WTC11 (cell line): ENCODE results near the gene USP34. TPM values are rescaled to one million over a fixed set of nuclear protein-coding genes. Genes with fewer than 3 reads are reported as not detected.

Source experiments
- ATAC-seq: fragments of 200-7000 bp; cut with Tn5 transposase; 2 replicates; pipeline ENCODE4 v1.10.0; 2021; ENCODE audit warnings: mild to moderate bottlenecking, moderate library complexity
- CTCF ChIA-PET: fragments of 300-600 bp; sonication (Branson Sonifier 250); formaldehyde crosslinking; loops from one replicate; lab custom pipeline; 2021; ENCODE audit warnings: antibody characterized with exemption; lab: Charles Lee
- POLR2A ChIA-PET: fragments of 350-600 bp; sonication (Branson Sonifier 250); formaldehyde crosslinking; loops from one replicate; lab custom pipeline; 2021; ENCODE audit warnings: antibody characterized with exemption; lab: Charles Lee
- DNase-seq: peaks from one replicate; pipeline ENCODE4 v3.0.0; 2021; ENCODE audit warnings: low spot score
- H3K27ac Mint-ChIP-seq: 2 replicates; pipeline ENCODE4 v1.8.0; 2021; ENCODE audit warnings: mixed read lengths
- H3K27me3 Mint-ChIP-seq: 2 replicates; pipeline ENCODE4 v1.8.0; 2021; ENCODE audit warnings: low read depth, mild to moderate bottlenecking, moderate library complexity, mixed read lengths
- H3K36me3 Mint-ChIP-seq: 2 replicates; pipeline ENCODE4 v1.8.0; 2021; ENCODE audit warnings: mixed read lengths
- H3K4me1 Mint-ChIP-seq: 2 replicates; pipeline ENCODE4 v1.8.0; 2022; ENCODE audit warnings: mixed read lengths
- H3K4me3 Mint-ChIP-seq: 2 replicates; pipeline ENCODE4 v1.8.0; 2021; ENCODE audit warnings: mild to moderate bottlenecking, moderate library complexity, mixed read lengths
- H3K9me3 Mint-ChIP-seq: 2 replicates; pipeline ENCODE4 v1.8.0; 2021; ENCODE audit warnings: mixed read lengths
- ATF2 ChIP-seq: sonication (generic); formaldehyde crosslinking; IDR thresholded peaks from 2 replicates; pipeline ENCODE4 v1.8.1; 2022; ENCODE audit warnings: low read depth, missing genetic modification reagents, borderline replicate concordance
- E2F4 ChIP-seq: sonication (generic); formaldehyde crosslinking; IDR thresholded peaks from 2 replicates; pipeline ENCODE4 v1.8.1; 2022; ENCODE audit warnings: low read depth, mild to moderate bottlenecking, moderate library complexity, missing genetic modification reagents, borderline replicate concordance
- ELF4 ChIP-seq: sonication (generic); formaldehyde crosslinking; IDR thresholded peaks from 2 replicates; pipeline ENCODE4 v1.8.1; 2022; ENCODE audit warnings: low read depth, mild to moderate bottlenecking, moderate library complexity, missing genetic modification reagents
- ESRRA ChIP-seq: sonication (generic); formaldehyde crosslinking; IDR thresholded peaks from 2 replicates; pipeline ENCODE4 v1.8.1; 2022; ENCODE audit warnings: mild to moderate bottlenecking, missing genetic modification reagents, borderline replicate concordance
- FOXP4 ChIP-seq: sonication (generic); formaldehyde crosslinking; IDR thresholded peaks from 2 replicates; pipeline ENCODE4 v1.8.0; 2022; ENCODE audit warnings: mild to moderate bottlenecking, missing genetic modification reagents
- IRF2 ChIP-seq: sonication (generic); formaldehyde crosslinking; IDR thresholded peaks from 2 replicates; pipeline ENCODE4 v1.8.0; 2022; ENCODE audit warnings: low read depth, missing genetic modification reagents, borderline replicate concordance
- JUN ChIP-seq: sonication (generic); formaldehyde crosslinking; IDR thresholded peaks from 2 replicates; pipeline ENCODE4 v1.8.0; 2023; ENCODE audit warnings: mild to moderate bottlenecking, missing genetic modification reagents
- MYBL2 ChIP-seq: sonication (generic); formaldehyde crosslinking; IDR thresholded peaks from 2 replicates; pipeline ENCODE4 v1.8.1; 2023; ENCODE audit warnings: mild to moderate bottlenecking, moderate library complexity, missing genetic modification reagents
- NR1H2 ChIP-seq: sonication (generic); formaldehyde crosslinking; IDR thresholded peaks from 2 replicates; pipeline ENCODE4 v1.9.0; 2021; ENCODE audit warnings: mild to moderate bottlenecking, moderate library complexity, missing genetic modification reagents
- NR3C1 ChIP-seq: sonication (generic); formaldehyde crosslinking; conservative IDR thresholded peaks from 2 replicates; pipeline ENCODE4 v1.8.1; 2023; ENCODE audit warnings: low read depth, mild to moderate bottlenecking, missing genetic modification reagents
- PRRX2 ChIP-seq: fragments of 250-450 bp; sonication (Bioruptor Pico); IDR thresholded peaks from 2 replicates; pipeline ENCODE4 v1.8.0; 2021; ENCODE audit warnings: mild to moderate bottlenecking
- SMAD4 ChIP-seq: sonication (generic); formaldehyde crosslinking; IDR thresholded peaks from 2 replicates; pipeline ENCODE4 v1.8.0; 2022; ENCODE audit warnings: mild to moderate bottlenecking, missing genetic modification reagents
- TEAD4 ChIP-seq: sonication (generic); formaldehyde crosslinking; IDR thresholded peaks from 2 replicates; pipeline ENCODE4 v1.8.0; 2022; ENCODE audit warnings: mild to moderate bottlenecking, missing genetic modification reagents
- ZNF232 ChIP-seq: sonication (generic); formaldehyde crosslinking; IDR thresholded peaks from 2 replicates; pipeline ENCODE4 v1.8.0; 2022; ENCODE audit warnings: mild to moderate bottlenecking, missing genetic modification reagents
- ZSCAN18 ChIP-seq: fragments of 250-450 bp; sonication (Bioruptor Pico); IDR thresholded peaks from 2 replicates; pipeline ENCODE4 v2.1.2; 2022; ENCODE audit warnings: mild to moderate bottlenecking, moderate library complexity
- total RNA-seq: library from RNA; stranded (reverse); gene quantifications from 3 replicates; pipeline ENCODE4 v1.2.3, GENCODE V29; 2021
- TF ChIP-seq, protein P1 (sequence below): fragments of 250-450 bp; sonication (Bioruptor Pico); IDR thresholded peaks from 2 replicates; pipeline ENCODE4 v1.9.0; 2021; ENCODE audit warnings: mild to moderate bottlenecking
- TF ChIP-seq, protein P2 (sequence below): sonication (generic); formaldehyde crosslinking; IDR thresholded peaks from 2 replicates; pipeline ENCODE4 v1.8.0; 2022; ENCODE audit warnings: mild to moderate bottlenecking, missing genetic modification reagents

USP34 gene
- total RNA-seq, 1 experiment from 2014 or later = 92.3 TPM

- ATAC-seq (peak; percentile 99), DNase-seq (peak; percentile 96)
- H3K36me3 Mint-ChIP-seq = peaks cover 3% of the 10 kb centered on the region; the same call in 1 of the 2 replicates
- peak; percentile 66; the same call in 1 of the 2 replicates for TF ChIP-seq MYBL2 (CRISPR knock-in tag)
- TF ChIP-seq ZSCAN18 = no peak
- no peaks in the 10 kb centered on the region for H3K4me1 Mint-ChIP-seq
- POLR2A ChIA-PET = interaction anchor here (0.6 to 1.2 kb wide), 3 partner anchors 32 to 307 kb away, joined by 4 to 7 read pairs (median 4); partner anchors contain the start of gene SANBR
- H3K27me3 Mint-ChIP-seq = no peaks in the 10 kb centered on the region
- H3K4me3 Mint-ChIP-seq = peak overlapping the region; percentile 83
- CTCF ChIA-PET = interaction anchor here (0.5 to 1.6 kb wide), 5 partner anchors 9 to 1139 kb away, joined by 3 to 8 read pairs (median 3); partner anchors contain the start of gene SANBR
- H3K27ac Mint-ChIP-seq = peak overlapping the region; percentile 92
- H3K9me3 Mint-ChIP-seq = no peaks in the 10 kb centered on the region
Observed at GRCh38 chr2:61144697-61145268, 326.1 kb downstream of the USP34 start.

DNA sequence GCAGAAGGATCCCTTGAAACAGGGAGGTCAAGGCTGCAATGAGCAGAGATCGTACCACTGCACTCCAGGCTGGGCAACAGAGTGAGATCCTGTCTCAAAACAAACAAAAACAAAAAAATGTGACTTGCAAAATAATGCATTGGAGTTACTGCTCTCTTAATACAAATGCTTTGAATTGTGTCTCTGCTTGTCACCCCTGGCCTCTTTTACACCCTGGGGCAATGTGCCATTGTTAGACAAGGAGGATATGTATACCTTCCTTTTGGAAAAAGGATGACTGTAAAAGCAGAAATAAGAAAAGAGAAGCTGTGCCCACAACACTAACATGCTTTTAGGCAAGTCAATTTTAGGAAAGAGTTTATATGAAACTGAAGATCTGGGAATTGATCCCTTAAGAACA lies 329.7 kb downstream of the USP34 start:
- Mint-ChIP-seq H3K4me3 (no peak overlapping the region), H3K36me3 (peaks cover 3% of the 10 kb centered on the region; the same call in 1 of the 2 replicates), H3K4me1 (no peaks in the 10 kb centered on the region), H3K9me3 (no peaks in the 10 kb centered on the region), H3K27ac (no peak overlapping the region), H3K27me3 (peaks cover 7% of the 10 kb centered on the region)
- ChIA-PET CTCF (no interaction called here), POLR2A (no interaction called here)
- no peak for DNase-seq
- no peak for ATAC-seq
- TF ChIP-seq MYBL2 (CRISPR knock-in tag) (no peak), ZNF232 (CRISPR knock-in tag) (no peak), ELF4 (CRISPR knock-in tag) (no peak), NR3C1 (CRISPR knock-in tag) (no peak)
- TF ChIP-seq, protein P1, sequence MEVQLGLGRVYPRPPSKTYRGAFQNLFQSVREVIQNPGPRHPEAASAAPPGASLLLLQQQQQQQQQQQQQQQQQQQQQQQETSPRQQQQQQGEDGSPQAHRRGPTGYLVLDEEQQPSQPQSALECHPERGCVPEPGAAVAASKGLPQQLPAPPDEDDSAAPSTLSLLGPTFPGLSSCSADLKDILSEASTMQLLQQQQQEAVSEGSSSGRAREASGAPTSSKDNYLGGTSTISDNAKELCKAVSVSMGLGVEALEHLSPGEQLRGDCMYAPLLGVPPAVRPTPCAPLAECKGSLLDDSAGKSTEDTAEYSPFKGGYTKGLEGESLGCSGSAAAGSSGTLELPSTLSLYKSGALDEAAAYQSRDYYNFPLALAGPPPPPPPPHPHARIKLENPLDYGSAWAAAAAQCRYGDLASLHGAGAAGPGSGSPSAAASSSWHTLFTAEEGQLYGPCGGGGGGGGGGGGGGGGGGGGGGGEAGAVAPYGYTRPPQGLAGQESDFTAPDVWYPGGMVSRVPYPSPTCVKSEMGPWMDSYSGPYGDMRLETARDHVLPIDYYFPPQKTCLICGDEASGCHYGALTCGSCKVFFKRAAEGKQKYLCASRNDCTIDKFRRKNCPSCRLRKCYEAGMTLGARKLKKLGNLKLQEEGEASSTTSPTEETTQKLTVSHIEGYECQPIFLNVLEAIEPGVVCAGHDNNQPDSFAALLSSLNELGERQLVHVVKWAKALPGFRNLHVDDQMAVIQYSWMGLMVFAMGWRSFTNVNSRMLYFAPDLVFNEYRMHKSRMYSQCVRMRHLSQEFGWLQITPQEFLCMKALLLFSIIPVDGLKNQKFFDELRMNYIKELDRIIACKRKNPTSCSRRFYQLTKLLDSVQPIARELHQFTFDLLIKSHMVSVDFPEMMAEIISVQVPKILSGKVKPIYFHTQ (CRISPR knock-in tag) = no peak

GRCh38 chr2:61138859-61139258 lies 332.0 kb downstream of the USP34 start:
- ATAC-seq = no peak
- no peak overlapping the region for H3K4me3 Mint-ChIP-seq
- ChIA-PET CTCF (no interaction called here), POLR2A (no interaction called here)
- no peaks in the 10 kb centered on the region for H3K9me3 Mint-ChIP-seq
- no peak for DNase-seq
- H3K27ac Mint-ChIP-seq = no peak overlapping the region
- TF ChIP-seq ATF2 (CRISPR knock-in tag) = no peak
- TF ChIP-seq, protein P2, sequence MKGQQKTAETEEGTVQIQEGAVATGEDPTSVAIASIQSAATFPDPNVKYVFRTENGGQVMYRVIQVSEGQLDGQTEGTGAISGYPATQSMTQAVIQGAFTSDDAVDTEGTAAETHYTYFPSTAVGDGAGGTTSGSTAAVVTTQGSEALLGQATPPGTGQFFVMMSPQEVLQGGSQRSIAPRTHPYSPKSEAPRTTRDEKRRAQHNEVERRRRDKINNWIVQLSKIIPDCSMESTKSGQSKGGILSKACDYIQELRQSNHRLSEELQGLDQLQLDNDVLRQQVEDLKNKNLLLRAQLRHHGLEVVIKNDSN (CRISPR knock-in tag) = no peak
- TF ChIP-seq TEAD4 (CRISPR knock-in tag) = no peak
- TF ChIP-seq E2F4 (CRISPR knock-in tag) = no peak
- no peak for TF ChIP-seq NR1H2 (CRISPR knock-in tag)
- no peak for TF ChIP-seq SMAD4
- TF ChIP-seq ESRRA (CRISPR knock-in tag) = no peak
- TF ChIP-seq FOXP4 = no peak
- TF ChIP-seq PRRX2 = no peak
- no peak for TF ChIP-seq IRF2 (CRISPR knock-in tag)
- no peak for TF ChIP-seq JUN (CRISPR knock-in tag)
- no peak for TF ChIP-seq ZSCAN18
- TF ChIP-seq, all 79 proteins: peak for 0
- H3K4me1 Mint-ChIP-seq = no peaks in the 10 kb centered on the region
- H3K27me3 Mint-ChIP-seq = peaks cover 7% of the 10 kb centered on the region
- no peaks in the 10 kb centered on the region for H3K36me3 Mint-ChIP-seq
